ENCODE data around the gene PTPRK.
"Not testable (repeated sequence)": the region's sequence is repeated elsewhere in the genome, so short reads cannot be mapped to it uniquely, and the experiment has no call there.

PTPRK gene

GRCh38 chr6:127945434-127946097 is 574.8 kb downstream of the PTPRK start:
- FAIRE-seq (no peak), DNase-seq (ENCODE audit: insufficient read length, low spot score) (no peak)

- no peak for FAIRE-seq
Measured at GRCh38 chr6:127941228-127941627, 579.2 kb downstream of the PTPRK start.

GRCh38 chr6:127939442-127940066 is 580.8 kb downstream of the PTPRK start:
- no peak for DNase-seq (ENCODE audit: insufficient read length, low spot score)
- peak; percentile 21 for FAIRE-seq

More at GRCh38 chr6:127941228-127941627, 579.2 kb downstream of the PTPRK start:
- DNase-seq (ENCODE audit: insufficient read length, low spot score): no peak

GRCh38 chr6:127938701-127939100 is 581.7 kb downstream of the PTPRK start:
- FAIRE-seq (no peak), DNase-seq (ENCODE audit: insufficient read length, low spot score) (no peak)

- DNase-seq (ENCODE audit: insufficient read length, low spot score): no peak
- no peak for FAIRE-seq
Measured at GRCh38 chr6:127937747-127938146, 582.7 kb downstream of the PTPRK start.

- FAIRE-seq (no peak), DNase-seq (ENCODE audit: insufficient read length, low spot score) (no peak)
Measured at GRCh38 chr6:127937102-127937501, 583.3 kb downstream of the PTPRK start.

GRCh38 chr6:127934956-127935355 is 585.4 kb downstream of the PTPRK start:
- DNase-seq (ENCODE audit: insufficient read length, low spot score) (no peak), FAIRE-seq (peak; percentile 8)

GRCh38 chr6:127933852-127934840 is 586.3 kb downstream of the PTPRK start:
- FAIRE-seq: no peak
- no peak for DNase-seq (ENCODE audit: insufficient read length, low spot score)

- DNase-seq (ENCODE audit: insufficient read length, low spot score): no peak
- no peak for FAIRE-seq
Measured at GRCh38 chr6:127933137-127933536, 587.3 kb downstream of the PTPRK start.

GRCh38 chr6:127932708-127933107 is 587.7 kb downstream of the PTPRK start:
- no peak for FAIRE-seq
- DNase-seq (ENCODE audit: insufficient read length, low spot score): no peak

GRCh38 chr6:127926441-127926840 is 594.0 kb downstream of the PTPRK start:
- not testable (repeated sequence) for DNase-seq (ENCODE audit: insufficient read length, low spot score); FAIRE-seq

GRCh38 chr6:127924440-127924839 is 596.0 kb downstream of the PTPRK start:
- FAIRE-seq (no peak), DNase-seq (ENCODE audit: insufficient read length, low spot score) (no peak)

- DNase-seq (ENCODE audit: insufficient read length, low spot score) (no peak), FAIRE-seq (no peak)
Measured at GRCh38 chr6:127924031-127924430, 596.4 kb downstream of the PTPRK start.

GRCh38 chr6:127923135-127923534 is 597.3 kb downstream of the PTPRK start:
- FAIRE-seq: no peak
- DNase-seq (ENCODE audit: insufficient read length, low spot score): no peak

GRCh38 chr6:127921982-127922381 is 598.4 kb downstream of the PTPRK start:
- FAIRE-seq (no peak), DNase-seq (ENCODE audit: insufficient read length, low spot score) (no peak)

- FAIRE-seq (no peak), DNase-seq (ENCODE audit: insufficient read length, low spot score) (no peak)
Measured at GRCh38 chr6:127920804-127921203, 599.6 kb downstream of the PTPRK start.

All from GM19239 (cell line).